H1 (cell line): Measurements from ENCODE around the gene RNASE1. TPM values are rescaled to one million over a fixed set of nuclear protein-coding genes. Genes with fewer than 3 reads are reported as not detected.

ENCODE experiments used
- CTCF ChIA-PET: fragments of 300-600 bp; sonication (Branson Sonifier 250); formaldehyde crosslinking; loops from one replicate; lab custom pipeline; 2021; ENCODE audit not compliant: partially characterized antibody; lab: Charles Lee
- POLR2A ChIA-PET: fragments of 300-600 bp; sonication (Branson Sonifier 250); formaldehyde crosslinking; loops from one replicate; lab custom pipeline; 2021; ENCODE audit warnings: inconsistent platforms; ENCODE audit not compliant: partially characterized antibody; lab: Charles Lee
- DNase-seq, 2 experiments: peaks; one replicate each; pipeline versions ENCODE4 v3.0.0 to v3.0.0-alpha.2; 2010 to 2022; ENCODE audit warnings: low spot score in 2 of 2, low read depth in 1 of 2, mixed read lengths in 1 of 2
- FAIRE-seq: peaks from 2 replicates; lab custom pipeline; 2011; peaks lifted over from hg19 to GRCh38; lab: Jason Lieb, UNC
- H2AFZ ChIP-seq: 2 replicates; pipeline ENCODE4 v1.8.1; 2012; ENCODE audit warnings: low read length, inconsistent platforms
- H2AK5ac ChIP-seq: 2 replicates; pipeline ENCODE4 v1.6.1; 2013; ENCODE audit warnings: low read depth, low read length
- H2BK120ac ChIP-seq: replicated peaks from 2 replicates; pipeline ENCODE3; 2013; ENCODE audit warnings: low read depth, low read length, inconsistent platforms
- H2BK12ac ChIP-seq: 2 replicates; pipeline ENCODE4 v1.6.1; 2013; ENCODE audit warnings: low read depth, low read length
- H2BK15ac ChIP-seq: 2 replicates; pipeline ENCODE4 v1.6.1; 2013; ENCODE audit warnings: low read length
- H2BK20ac ChIP-seq: 2 replicates; pipeline ENCODE4 v1.6.1; 2013; ENCODE audit warnings: low read length
- H2BK5ac ChIP-seq: 2 replicates; pipeline ENCODE4 v1.6.1; 2013; ENCODE audit warnings: low read depth, low read length
- H3K14ac ChIP-seq: 2 replicates; pipeline ENCODE4 v1.6.1; 2013; ENCODE audit warnings: inconsistent platforms; ENCODE audit not compliant: insufficient read length
- H3K18ac ChIP-seq: 2 replicates; pipeline ENCODE4 v1.6.1; 2013; ENCODE audit warnings: low read length; ENCODE audit errors: extremely low read depth
- H3K23ac ChIP-seq: 2 replicates; pipeline ENCODE4 v1.6.1; 2013; ENCODE audit warnings: inconsistent platforms; ENCODE audit not compliant: insufficient read length
- H3K23me2 ChIP-seq: 2 replicates; pipeline ENCODE4 v1.6.1; 2013; ENCODE audit warnings: low read depth, low read length
- H3K27ac ChIP-seq: 2 replicates; pipeline ENCODE4 v1.6.1; 2011; ENCODE audit warnings: low read depth, low read length, inconsistent platforms
- H3K27me3 ChIP-seq, 4 experiments: replicated peaks in 1 of 4; 1 replicate in 1 of 4; 2 replicates in 3 of 4; pipeline versions ENCODE4 v1.6.1 to v1.8.1; 2011 to 2013; ENCODE audit warnings: low read length in 3 of 4, mild to moderate bottlenecking in 3 of 4, inconsistent platforms in 2 of 4, mixed read lengths in 2 of 4, moderate library complexity in 1 of 4; ENCODE audit not compliant: control insufficient read depth in 3 of 4, insufficient read depth in 3 of 4; ENCODE audit errors: extremely low read depth in 1 of 4
- H3K36me3 ChIP-seq, 4 experiments: 2 replicates each; pipeline versions ENCODE4 v1.6.1 to v1.8.1; 2011 to 2013; ENCODE audit warnings: mild to moderate bottlenecking in 4 of 4, low read length in 3 of 4, moderate library complexity in 2 of 4, control low read depth in 1 of 4, inconsistent platforms in 1 of 4; ENCODE audit not compliant: insufficient read depth in 4 of 4, control insufficient read depth in 2 of 4
- H3K4ac ChIP-seq: replicated peaks from 2 replicates; pipeline ENCODE3; 2013; ENCODE audit warnings: low read length, low read depth, mixed read lengths, inconsistent platforms; ENCODE audit not compliant: insufficient read length
- H3K4me1 ChIP-seq, 4 experiments: replicated peaks in 1 of 4; 1 replicate in 1 of 4; 2 replicates in 3 of 4; pipeline versions ENCODE4 v1.6.1 to v1.8.1; 2011 to 2013; ENCODE audit warnings: low read length in 3 of 4, inconsistent platforms in 2 of 4, mixed read lengths in 1 of 4; ENCODE audit not compliant: insufficient read depth in 4 of 4, control insufficient read depth in 3 of 4
- H3K4me2 ChIP-seq, 2 experiments: 2 replicates each; pipeline versions ENCODE4 v1.6.1 to v1.8.1; 2011 to 2013; ENCODE audit warnings: low read depth in 2 of 2, low read length in 2 of 2, control low read depth in 1 of 2, inconsistent platforms in 1 of 2, mild to moderate bottlenecking in 1 of 2; ENCODE audit not compliant: insufficient read depth in 1 of 2
- H3K4me3 ChIP-seq, 4 experiments: fragments of 200-600, 300-600 bp in 1 of 4; sonication (generic), shearing (Covaris generic), sonication (Bioruptor Twin) in 1 of 4; 2 replicates each; pipeline versions ENCODE4 v1.5.1 to v1.8.1; 2011 to 2016; ENCODE audit warnings: low read length in 4 of 4, low read depth in 3 of 4, control low read depth in 2 of 4, inconsistent platforms in 2 of 4, mild to moderate bottlenecking in 2 of 4, mixed read lengths in 1 of 4, moderate library complexity in 1 of 4; ENCODE audit not compliant: insufficient read depth in 2 of 4; ENCODE audit errors: extremely low read depth in 1 of 4
- H3K56ac ChIP-seq: replicated peaks from 2 replicates; pipeline ENCODE3; 2013; ENCODE audit warnings: low read depth, mild to moderate bottlenecking, mixed read lengths, low read length, inconsistent platforms; ENCODE audit not compliant: insufficient read length
- H3K79me1 ChIP-seq: 2 replicates; pipeline ENCODE4 v1.6.1; 2013; ENCODE audit warnings: low read depth, low read length, control low read depth
- H3K79me2 ChIP-seq, 2 experiments: 2 replicates each; pipeline versions ENCODE4 v1.6.1 to v1.8.1; 2012 to 2013; ENCODE audit warnings: low read length in 2 of 2, mild to moderate bottlenecking in 2 of 2, inconsistent platforms in 1 of 2; ENCODE audit not compliant: insufficient read depth in 2 of 2, control insufficient read depth in 1 of 2
- H3K9ac ChIP-seq, 4 experiments: replicated peaks in 1 of 4; 1 replicate in 1 of 4; 2 replicates in 3 of 4; pipeline versions ENCODE4 v1.6.1 to v1.8.1; 2011 to 2013; ENCODE audit warnings: low read depth in 3 of 4, low read length in 3 of 4, control low read depth in 2 of 4, mild to moderate bottlenecking in 2 of 4, moderate library complexity in 2 of 4, inconsistent platforms in 1 of 4; ENCODE audit errors: extremely low read depth in 1 of 4
- H3K9me3 ChIP-seq, 2 experiments: 2 replicates each; pipeline versions ENCODE4 v1.6.1 to v1.8.1; 2012 to 2013; ENCODE audit warnings: mild to moderate bottlenecking in 2 of 2, moderate library complexity in 2 of 2, control low read depth in 1 of 2, inconsistent platforms in 1 of 2, low read depth in 1 of 2, low read length in 1 of 2, mixed read lengths in 1 of 2; ENCODE audit not compliant: insufficient read depth in 2 of 2
- H4K20me1 ChIP-seq, 2 experiments: replicated peaks in 1 of 2; 2 replicates each; pipeline versions ENCODE3 to v1.8.1; 2011 to 2013; ENCODE audit warnings: inconsistent platforms in 2 of 2, low read length in 2 of 2, mild to moderate bottlenecking in 1 of 2; ENCODE audit not compliant: insufficient read depth in 2 of 2, control insufficient read depth in 1 of 2
- H4K5ac ChIP-seq: 2 replicates; pipeline ENCODE4 v1.6.1; 2013; ENCODE audit warnings: low read length, low read depth, mixed read lengths, inconsistent platforms; ENCODE audit not compliant: insufficient read length
- H4K8ac ChIP-seq: 2 replicates; pipeline ENCODE4 v1.8.0; 2013; ENCODE audit warnings: mild to moderate bottlenecking, moderate library complexity, low read length, inconsistent platforms; ENCODE audit not compliant: insufficient read depth; ENCODE audit errors: extremely low read depth
- H4K91ac ChIP-seq: replicated peaks from 2 replicates; pipeline ENCODE3; 2013; ENCODE audit warnings: low read length, mixed read lengths, inconsistent platforms; ENCODE audit not compliant: insufficient read length
- HDAC6 ChIP-seq: IDR thresholded peaks from one replicate; pipeline ENCODE4 v1.7.1; 2012; ENCODE audit warnings: low read depth, mild to moderate bottlenecking, inconsistent platforms, low read length, moderate library complexity
- TAF7 ChIP-seq: optimal IDR thresholded peaks from 2 replicates; pipeline ENCODE3; 2011; ENCODE audit warnings: low read depth, mild to moderate bottlenecking, inconsistent platforms, low read length, moderate library complexity, borderline replicate concordance
- WGBS, 2 experiments: shearing (Covaris generic) in 1 of 2; methylation state at CpG; one replicate each; pipeline versions ENCODE4 v1.1.6 to v1.1.7; 2013 to 2015; ENCODE audit warnings: low lambda C conversion rate in 2 of 2, mixed read lengths in 2 of 2, inconsistent platforms in 1 of 2, low coverage in 1 of 2, missing lambda C conversion rate in 1 of 2; ENCODE audit not compliant: insufficient replicate concordance in 2 of 2, insufficient coverage in 1 of 2, insufficient read length in 1 of 2; ENCODE audit errors: extremely low coverage in 1 of 2, missing lambda C conversion rate in 1 of 2; 5-methylcytosine and 5-hydroxymethylcytosine counted together
- polyA plus RNA-seq, 7 experiments: library from polyadenylated mRNA; depleted of rRNA in 3 of 7; stranded (reverse) in 5 of 7; unstranded in 2 of 7; fragments of >200 nt in 5 of 7; fragments of 200-250 nt in 2 of 7; gene quantifications; 1 replicate in 5 of 7; 2 replicates in 1 of 7; 4 replicates in 1 of 7; pipeline versions ENCODE4 v1.2.1 to v1.2.3, GENCODE V29; 2011 to 2013; ENCODE audit warnings: missing spikeins in 2 of 7, mixed read lengths in 2 of 7
- total RNA-seq: library from RNA; stranded (reverse); fragmentation: NEBNext Ultra II Directional; extraction: Animal tissue kit (Norgen Biotek cat#: 25700); gene quantifications from 2 replicates; pipeline ENCODE4 v1.2.1, GENCODE V29; 2021

The RNASE1 gene
- total and polyA plus RNA-seq, 2 of the 8 experiments (the other 6 are each of a cell fraction or from before 2014, with no cell fraction given), result 2.2 to 13.4 TPM

- POLR2A ChIA-PET, result no interaction called here
- H4K91ac ChIP-seq, result no peak overlapping the region
- FAIRE-seq, result no peak
These were observed 28.2 kb upstream of the RNASE1 start for GRCh38 chr14:20830831-20831230.

More at GRCh38 chr14:20830831-20831230, 28.2 kb upstream of the RNASE1 start:
- no peaks in the 10 kb centered on the region for H3K36me3 ChIP-seq
- H3K56ac ChIP-seq, result no peak overlapping the region
- no peak overlapping the region for H4K5ac ChIP-seq
- DNase-seq, result no peak
- TF ChIP-seq TAF7, result no peak
- TF ChIP-seq HDAC6, result no peak
- TF ChIP-seq, all 59 proteins: peak for 0
- no peak overlapping the region for H3K9ac ChIP-seq
- H3K4me2 ChIP-seq, result no peak overlapping the region
- no peak overlapping the region for H3K27ac ChIP-seq
- peaks cover 0 to 5% (median 1%) of the 10 kb centered on the region in 4 experiments; a peak in 2 of 7 replicates for H3K4me1 ChIP-seq
- no peak overlapping the region for H2BK15ac ChIP-seq
- WGBS, 2 experiments, result 96% methylated on average over 12 of the region's 12 CpGs; no CpG with 5 or more reads in 1 of the 2 experiments
- no peak overlapping the region for H3K14ac ChIP-seq
- no peak overlapping the region for H3K23ac ChIP-seq
- peaks cover 0 to 21% of the 10 kb centered on the region in 2 experiments; a peak in 2 of 4 replicates for H3K79me2 ChIP-seq
- no peak overlapping the region for H3K4ac ChIP-seq
- no peak overlapping the region for H4K8ac ChIP-seq
- H4K20me1 ChIP-seq, result no peaks in the 10 kb centered on the region
- CTCF ChIA-PET, result interaction anchor here (1.1 to 1.5 kb wide), 2 partner anchors 18 to 25 kb away, joined by 3 read pairs; no protein-coding TSS in a partner anchor
- H2BK20ac ChIP-seq, result no peak overlapping the region
- H3K27me3 ChIP-seq, result no peaks in the 10 kb centered on the region
- H2BK5ac ChIP-seq, result no peak overlapping the region
- no peak overlapping the region for H2AFZ ChIP-seq
- H3K4me3 ChIP-seq, result no peak overlapping the region
- H3K9me3 ChIP-seq, result no peaks in the 10 kb centered on the region
- no peak overlapping the region for H3K18ac ChIP-seq
- H3K23me2 ChIP-seq, result peaks cover 6% of the 10 kb centered on the region
- no peak overlapping the region for H2BK120ac ChIP-seq
- H3K79me1 ChIP-seq, result no peaks in the 10 kb centered on the region
- H2BK12ac ChIP-seq, result no peak overlapping the region
- H2AK5ac ChIP-seq, result no peak overlapping the region
